ENCODE results near the gene RNF183. TPM values are rescaled to one million over a fixed set of nuclear protein-coding genes. Genes with fewer than 3 reads are reported as not detected.

The RNF183 gene
- not detected in 2 replicates for total RNA-seq

DNA sequence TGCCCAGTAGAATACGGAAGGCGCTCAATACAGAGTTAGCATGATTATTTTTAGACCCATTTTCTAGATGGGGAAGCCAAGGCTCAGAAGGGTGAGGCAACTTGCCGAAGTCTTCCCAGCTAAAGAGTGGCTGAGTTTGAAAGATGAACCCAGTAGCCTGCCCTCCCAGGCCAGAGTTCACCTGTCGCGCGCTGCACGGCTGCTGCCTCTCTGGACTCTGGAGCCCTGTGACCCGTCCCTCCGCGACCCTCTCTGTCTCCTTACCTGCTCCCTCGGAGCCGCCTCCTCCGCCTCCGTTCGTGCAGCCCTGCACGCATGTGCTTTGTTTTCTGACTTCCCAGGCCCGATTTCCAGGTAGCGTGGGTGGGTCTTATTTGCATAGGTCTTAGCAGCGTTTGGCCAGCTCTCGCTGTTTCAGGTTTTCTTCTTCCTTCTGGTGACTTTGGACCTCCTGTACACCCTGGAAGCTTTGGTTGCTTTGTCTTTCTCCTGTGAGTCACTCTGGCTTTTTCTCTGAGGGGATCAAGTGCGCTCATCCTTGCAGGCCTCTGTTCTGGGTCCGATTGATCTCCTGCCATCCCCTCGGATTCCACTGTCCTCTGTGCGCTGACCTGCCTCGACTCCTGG lies at the start of gene RNF183:
TSS of gene RNF183 (minus strand) at position 585 of the 627 bp plus-strand sequence. CDS start 5,192 bp downstream, outside the sequence.

DNA sequence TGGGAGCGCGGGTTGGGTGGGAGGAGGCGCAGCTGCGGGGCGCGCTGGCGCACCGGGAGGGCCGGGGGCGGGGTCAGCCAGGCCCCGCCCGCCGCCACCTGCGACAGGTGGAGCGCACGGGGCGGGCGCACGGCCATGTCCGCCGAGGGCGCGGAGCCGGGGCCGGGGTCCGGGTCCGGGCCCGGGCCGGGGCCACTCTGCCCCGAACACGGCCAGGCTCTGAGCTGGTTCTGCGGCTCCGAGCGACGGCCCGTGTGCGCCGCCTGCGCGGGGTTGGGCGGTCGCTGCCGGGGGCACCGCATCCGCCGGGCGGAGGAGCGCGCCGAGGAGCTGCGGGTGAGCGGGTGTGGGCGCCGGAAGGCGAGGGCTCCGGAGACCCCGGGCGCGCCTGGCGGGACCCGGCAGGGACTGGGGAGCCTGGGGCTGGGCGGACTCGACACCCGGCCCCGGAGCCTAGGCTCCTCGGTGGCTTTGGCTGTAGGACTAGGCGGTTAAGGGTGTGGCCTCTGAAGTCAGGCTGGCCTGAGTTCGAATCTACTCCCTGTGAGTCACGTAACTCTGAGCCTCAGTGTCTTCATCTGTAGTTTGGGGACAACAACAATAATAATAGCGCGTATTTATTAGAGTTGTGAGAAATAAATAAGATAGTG lies 46.4 kb upstream of the RNF183 start, which contains the start of gene BSPRY:
TSS of gene BSPRY (plus strand) at position 97 of the 650 bp plus-strand sequence. CDS start at position 136, 39 bp downstream.

DNA sequence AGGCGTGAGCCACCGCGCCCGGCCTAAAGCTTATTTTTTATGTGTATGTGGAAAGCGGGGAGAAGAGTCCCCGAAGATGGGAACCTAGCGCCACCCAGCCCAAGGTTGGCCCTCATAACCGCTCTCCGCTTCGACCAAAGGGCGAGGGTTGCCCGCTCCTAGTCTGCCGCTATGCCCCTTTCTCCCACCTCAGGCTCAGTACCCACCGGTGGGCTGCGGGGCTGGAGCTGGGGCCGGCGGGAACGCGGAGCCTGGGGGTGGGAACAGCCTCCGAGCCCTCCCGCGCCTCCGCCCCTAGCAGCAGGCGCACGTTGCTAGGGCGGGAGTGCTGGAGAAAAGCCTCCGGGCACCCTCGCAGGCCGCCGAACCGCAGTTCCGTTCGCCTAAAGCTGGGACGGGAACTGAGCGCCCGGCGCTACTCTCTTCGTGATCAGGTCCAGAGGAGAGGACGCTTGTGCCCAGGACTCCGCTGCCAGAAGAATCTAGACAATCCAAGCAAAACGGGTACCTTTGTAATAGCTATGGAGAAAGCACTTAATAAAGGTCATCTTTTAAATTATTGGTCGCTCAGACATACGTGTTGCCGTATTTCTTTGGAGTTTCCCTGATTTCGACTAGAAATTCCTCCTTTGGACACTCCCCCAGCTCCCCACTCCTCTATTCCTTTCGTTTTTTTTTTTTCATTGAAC lies 37.0 kb upstream of the RNF183 start, which contains the start of gene WDR31:
TSS of gene WDR31 (minus strand) at position 265 of the 689 bp plus-strand sequence. CDS start 8,253 bp downstream, outside the sequence.

GRCh38 chr9:113275157-113276131 lies 27.7 kb downstream of the RNF183 start, which contains the start of the genes CDC26 and PRPF4:
CDC26 (minus strand) TSS chr9:113275572; CDS start chr9:113272507, 3,065 bp downstream.
PRPF4 (plus strand) TSS chr9:113275658; CDS start chr9:113275744, 86 bp downstream.

Other genes with a start within 250 kb of the RNF183 start
- 0.58 and 1.5 TPM in 2 replicates for gene ZFP37, start 246.7 kb downstream of the RNF183 start, total RNA-seq
- 7.1 and 10.6 TPM in 2 replicates for gene SLC31A2, start 152.4 kb downstream of the RNF183 start, total RNA-seq
- 13.1 and 14.8 TPM in 2 replicates for gene FKBP15, start 82.1 kb downstream of the RNF183 start, total RNA-seq
- 18.5 and 21.0 TPM in 2 replicates for gene SLC31A1, start 81.8 kb downstream of the RNF183 start, total RNA-seq
- 34.2 and 43.2 TPM in 2 replicates for gene CDC26, start 27.8 kb downstream of the RNF183 start, total RNA-seq
- gene PRPF4, start 27.7 kb downstream of the RNF183 start, total RNA-seq, result 14.8 and 22.0 TPM in 2 replicates
- 0.47 and 1.6 TPM in 2 replicates for gene WDR31, start 36.9 kb upstream of the RNF183 start, total RNA-seq
- gene BSPRY, start 46.2 kb upstream of the RNF183 start, total RNA-seq, result not detected in 2 replicates
- 5.4 and 14.9 TPM in 2 replicates for gene HDHD3, start 73.6 kb upstream of the RNF183 start, total RNA-seq
- gene ALAD, start 97.9 kb upstream of the RNF183 start, total RNA-seq, result 12.3 and 14.2 TPM in 2 replicates
- 25.9 and 29.1 TPM in 2 replicates for gene POLE3, start 107.3 kb upstream of the RNF183 start, total RNA-seq
- gene C9orf43, start 107.4 kb upstream of the RNF183 start, total RNA-seq, result 0.35 and 2.0 TPM in 2 replicates
- gene RGS3, start 160.4 kb upstream of the RNF183 start, total RNA-seq, result 26.9 and 51.6 TPM in 2 replicates

Data from pericardium fibroblast (primary cell).